ENCODE measurements around the gene PRKCD.

PRKCD gene

DNA sequence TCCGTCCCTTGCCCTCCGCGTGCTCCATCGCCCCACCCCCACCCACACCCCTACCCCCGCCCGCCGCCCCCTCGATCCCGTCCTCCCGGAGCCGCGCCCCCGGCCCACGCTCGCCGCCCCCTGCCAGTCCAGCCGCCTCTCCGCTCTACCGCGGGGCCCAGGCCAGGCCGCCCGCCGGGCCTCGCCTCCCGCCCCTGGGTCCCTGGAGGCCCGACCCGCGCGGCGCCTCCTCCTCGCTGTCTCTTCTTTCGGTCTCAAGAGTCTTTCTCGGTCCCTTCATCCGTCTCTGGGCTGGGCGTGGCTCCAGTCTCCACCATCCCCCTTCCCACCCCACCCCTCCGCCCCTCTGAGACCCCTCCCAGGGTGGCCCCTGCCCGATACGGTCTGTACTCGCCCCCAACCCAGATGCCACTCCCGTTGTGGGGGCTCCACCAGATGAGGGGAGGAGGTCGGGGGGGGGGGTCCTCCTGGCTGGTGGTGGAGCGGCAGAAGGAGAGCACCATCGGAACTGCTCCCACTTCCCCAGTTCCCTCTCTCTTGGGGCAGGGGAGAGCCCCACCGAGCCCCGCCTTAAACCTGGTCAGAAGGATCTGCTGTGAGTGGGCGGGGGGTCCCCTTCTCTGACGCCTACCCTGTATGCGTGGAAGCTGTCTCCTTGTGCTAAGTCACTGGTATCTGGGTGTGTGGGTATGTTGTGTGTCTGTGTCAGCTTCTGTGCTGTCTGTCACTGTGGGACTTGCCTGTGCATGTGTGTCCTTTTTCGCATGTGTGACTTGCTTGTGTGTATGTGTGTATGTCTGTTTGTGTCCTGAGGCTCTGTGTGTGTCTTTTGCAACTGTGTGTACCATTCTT, 1.0 kb downstream of the PRKCD start:
- Histone ChIP-seq H3K4me3 (ENCODE audit: low read depth, low read length) (peak overlapping the region; percentile 73), H3K9ac (ENCODE audit: low read length) (no peak overlapping the region), H3K9me3 (ENCODE audit: insufficient read depth, low read depth, low read length) (peaks cover 3% of the 10 kb centered on the region), H3K18ac (ENCODE audit: low read length) (peak overlapping the region; percentile 64), H2AK5ac (ENCODE audit: low read length) (no peak overlapping the region), H3K4me2 (ENCODE audit: low read length) (peak overlapping the region; percentile 91), H4K8ac (ENCODE audit: low read depth, low read length) (no peak overlapping the region), H2BK12ac (ENCODE audit: low read length) (no peak overlapping the region), H3K27me3 (ENCODE audit: insufficient read depth, low read length) (peaks cover 3% of the 10 kb centered on the region), H3K36me3 (ENCODE audit: control insufficient read depth in 1 of 2, insufficient read depth in 2 of 2, low read length in 2 of 2) (no peaks in the 10 kb centered on the region), H3K4ac (ENCODE audit: low read depth, low read length) (no peak overlapping the region), H3K79me1 (ENCODE audit: low read length) (peaks cover 6% of the 10 kb centered on the region), H2BK5ac (ENCODE audit: low read depth, low read length, poor library complexity) (no peak overlapping the region), H3K14ac (ENCODE audit: low read length) (no peak overlapping the region), H2AFZ (ENCODE audit: insufficient read depth, low read length, poor library complexity) (no peak overlapping the region), H3K4me1 (ENCODE audit: control insufficient read depth in 1 of 2, insufficient read depth in 2 of 2, low read length in 2 of 2) (peaks cover 4 to 15% of the 10 kb centered on the region in 2 experiments), H4K91ac (ENCODE audit: low read depth, low read length) (no peak overlapping the region), H3K23ac (ENCODE audit: low read length) (no peak overlapping the region), H3K27ac (ENCODE audit: low read depth, low read length) (no peak overlapping the region), H4K12ac (ENCODE audit: low read depth, low read length) (no peak overlapping the region), H2BK120ac (ENCODE audit: insufficient read depth, low read length, poor library complexity) (no peak overlapping the region), H3K79me2 (ENCODE audit: control insufficient read depth, insufficient read depth, low read length, poor library complexity) (peaks cover 5% of the 10 kb centered on the region)
- peak in 1 of 2 donors; percentile 33 for DNase-seq
- WGBS (ENCODE audit: extremely low coverage, insufficient coverage, insufficient read length), result no CpG with 5 or more reads among the region's 49 CpGs

DNA sequence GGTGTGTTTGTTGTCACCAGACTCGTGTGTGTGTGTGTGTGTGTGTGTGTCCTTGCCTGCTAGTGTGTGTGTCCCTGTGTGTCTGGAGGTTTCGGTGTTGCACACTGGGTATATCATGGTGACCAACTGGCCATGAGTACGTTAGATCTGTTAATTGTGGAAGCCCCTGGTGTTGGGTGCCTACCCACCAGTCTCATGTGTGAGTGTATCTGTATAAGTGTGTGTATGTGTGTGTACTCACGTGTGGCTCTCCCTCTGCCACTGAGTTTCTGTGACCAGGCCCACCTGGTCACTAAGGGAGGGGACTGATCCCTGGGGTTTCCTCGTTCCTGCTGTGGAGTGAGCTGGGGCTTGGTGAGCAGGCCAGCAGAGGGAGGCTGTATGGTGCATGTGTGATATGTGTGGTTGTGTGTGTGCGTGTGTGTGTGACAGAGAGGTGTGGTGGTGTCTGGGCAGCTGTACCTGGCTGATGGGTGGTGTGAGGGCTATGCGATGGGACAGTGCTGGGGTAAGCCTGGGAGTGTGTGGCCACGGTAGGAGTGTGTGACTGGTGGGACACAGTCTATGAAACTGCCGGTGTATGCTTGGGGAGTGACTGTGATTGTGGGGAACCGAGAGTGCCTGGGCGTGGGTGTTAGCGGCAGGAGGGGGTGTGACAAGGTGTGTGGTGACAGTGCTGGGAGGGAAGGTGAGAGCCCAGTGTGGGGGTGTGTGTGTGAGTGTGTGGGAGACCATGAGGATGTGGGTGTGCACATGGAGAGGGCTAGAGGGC, 1.8 kb downstream of the PRKCD start:
- no peak overlapping the region for H3K18ac ChIP-seq (ENCODE audit: low read length)
- no peaks in the 10 kb centered on the region for H3K9me3 ChIP-seq (ENCODE audit: insufficient read depth, low read depth, low read length)
- no peak overlapping the region for H4K91ac ChIP-seq (ENCODE audit: low read depth, low read length)
- no peak overlapping the region for H2AFZ ChIP-seq (ENCODE audit: insufficient read depth, low read length, poor library complexity)
- H2BK12ac ChIP-seq (ENCODE audit: low read length), result no peak overlapping the region
- H4K8ac ChIP-seq (ENCODE audit: low read depth, low read length), result no peak overlapping the region
- no peak for DNase-seq
- peaks cover 4 to 17% of the 10 kb centered on the region in 2 experiments for H3K4me1 ChIP-seq (ENCODE audit: control insufficient read depth in 1 of 2, insufficient read depth in 2 of 2, low read length in 2 of 2)
- H3K14ac ChIP-seq (ENCODE audit: low read length), result no peak overlapping the region
- no peak overlapping the region for H4K12ac ChIP-seq (ENCODE audit: low read depth, low read length)
- no peak overlapping the region for H3K9ac ChIP-seq (ENCODE audit: low read length)
- no peak overlapping the region for H3K4me3 ChIP-seq (ENCODE audit: low read depth, low read length)
- peaks cover 3% of the 10 kb centered on the region for H3K27me3 ChIP-seq (ENCODE audit: insufficient read depth, low read length)
- H3K79me1 ChIP-seq (ENCODE audit: low read length), result peaks cover 6% of the 10 kb centered on the region
- H2AK5ac ChIP-seq (ENCODE audit: low read length), result no peak overlapping the region
- no peaks in the 10 kb centered on the region for H3K36me3 ChIP-seq (ENCODE audit: control insufficient read depth in 1 of 2, insufficient read depth in 2 of 2, low read length in 2 of 2)
- H3K27ac ChIP-seq (ENCODE audit: low read depth, low read length), result no peak overlapping the region
- no peak overlapping the region for H2BK5ac ChIP-seq (ENCODE audit: low read depth, low read length, poor library complexity)
- H3K23ac ChIP-seq (ENCODE audit: low read length), result peak overlapping the region; percentile 45
- H3K4ac ChIP-seq (ENCODE audit: low read depth, low read length), result no peak overlapping the region
- WGBS (ENCODE audit: extremely low coverage, insufficient coverage, insufficient read length), result no CpG with 5 or more reads among the region's 12 CpGs
- H3K4me2 ChIP-seq (ENCODE audit: low read length), result no peak overlapping the region
- H2BK120ac ChIP-seq (ENCODE audit: insufficient read depth, low read length, poor library complexity), result no peak overlapping the region
- H3K79me2 ChIP-seq (ENCODE audit: control insufficient read depth, insufficient read depth, low read length, poor library complexity), result peaks cover 5% of the 10 kb centered on the region

DNA sequence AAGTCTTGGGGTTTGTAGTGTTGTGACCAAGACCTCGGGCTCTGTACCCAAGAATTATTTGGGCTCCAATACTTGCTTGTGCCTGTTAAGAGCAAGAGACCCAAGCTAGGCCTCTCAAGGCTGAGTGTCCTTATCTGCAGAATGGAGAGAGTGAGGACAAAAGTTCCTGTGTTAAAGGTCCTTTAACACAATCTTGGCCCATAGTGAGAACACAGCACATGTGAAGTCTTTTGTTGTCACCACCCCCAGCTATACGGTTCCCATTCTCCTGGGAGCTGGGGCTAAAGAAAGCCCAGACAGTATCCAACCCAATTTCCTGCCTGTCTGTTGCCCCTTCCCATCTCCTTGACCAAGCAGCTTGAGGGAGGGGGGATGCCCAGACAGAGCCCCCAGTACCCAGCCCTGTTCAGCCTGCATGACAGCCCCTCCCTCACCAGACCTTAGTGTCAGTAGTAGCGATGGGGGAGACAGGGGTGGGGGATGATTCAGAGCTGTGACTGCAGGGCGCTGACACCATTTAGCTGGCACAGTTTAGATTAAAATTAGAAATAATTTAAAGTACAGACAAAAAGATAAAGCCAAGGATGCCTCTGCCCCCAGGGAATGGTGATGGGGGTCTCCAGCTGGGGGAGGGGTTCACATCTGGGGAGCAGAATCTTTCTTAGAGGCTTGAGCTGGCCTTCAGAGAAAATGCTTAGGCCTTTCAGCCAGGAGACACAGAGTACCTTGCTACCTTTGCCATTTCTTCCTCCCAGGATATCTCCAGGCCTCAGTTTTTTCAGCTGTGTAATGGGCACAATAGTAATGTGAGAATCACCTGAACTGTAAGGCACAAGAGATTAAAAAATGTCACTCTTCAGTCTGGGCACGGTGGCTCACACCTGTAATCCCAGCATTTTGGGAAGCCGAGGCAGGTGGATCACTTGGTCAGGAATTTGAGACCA, 2.7 kb downstream of the PRKCD start:
- WGBS (ENCODE audit: extremely low coverage, insufficient coverage, insufficient read length), result no CpG with 5 or more reads among the region's 6 CpGs
- Histone ChIP-seq H3K23ac (ENCODE audit: low read length) (no peak overlapping the region), H2BK120ac (ENCODE audit: insufficient read depth, low read length, poor library complexity) (no peak overlapping the region), H3K9ac (ENCODE audit: low read length) (no peak overlapping the region), H4K12ac (ENCODE audit: low read depth, low read length) (no peak overlapping the region), H3K79me1 (ENCODE audit: low read length) (peaks cover 6% of the 10 kb centered on the region), H2BK12ac (ENCODE audit: low read length) (no peak overlapping the region), H4K8ac (ENCODE audit: low read depth, low read length) (no peak overlapping the region), H3K9me3 (ENCODE audit: insufficient read depth, low read depth, low read length) (no peaks in the 10 kb centered on the region), H3K18ac (ENCODE audit: low read length) (no peak overlapping the region), H3K4me1 (ENCODE audit: control insufficient read depth in 1 of 2, insufficient read depth in 2 of 2, low read length in 2 of 2) (peaks cover 6 to 17% of the 10 kb centered on the region in 2 experiments), H3K36me3 (ENCODE audit: control insufficient read depth in 1 of 2, insufficient read depth in 2 of 2, low read length in 2 of 2) (no peaks in the 10 kb centered on the region), H3K14ac (ENCODE audit: low read length) (no peak overlapping the region), H2AK5ac (ENCODE audit: low read length) (no peak overlapping the region), H3K4ac (ENCODE audit: low read depth, low read length) (no peak overlapping the region), H2AFZ (ENCODE audit: insufficient read depth, low read length, poor library complexity) (no peak overlapping the region), H3K4me3 (ENCODE audit: low read depth, low read length) (no peak overlapping the region), H3K79me2 (ENCODE audit: control insufficient read depth, insufficient read depth, low read length, poor library complexity) (peaks cover 5% of the 10 kb centered on the region), H3K4me2 (ENCODE audit: low read length) (no peak overlapping the region), H2BK5ac (ENCODE audit: low read depth, low read length, poor library complexity) (no peak overlapping the region), H3K27me3 (ENCODE audit: insufficient read depth, low read length) (peaks cover 3% of the 10 kb centered on the region), H4K91ac (ENCODE audit: low read depth, low read length) (no peak overlapping the region), H3K27ac (ENCODE audit: low read depth, low read length) (no peak overlapping the region)
- no peak for DNase-seq

DNA sequence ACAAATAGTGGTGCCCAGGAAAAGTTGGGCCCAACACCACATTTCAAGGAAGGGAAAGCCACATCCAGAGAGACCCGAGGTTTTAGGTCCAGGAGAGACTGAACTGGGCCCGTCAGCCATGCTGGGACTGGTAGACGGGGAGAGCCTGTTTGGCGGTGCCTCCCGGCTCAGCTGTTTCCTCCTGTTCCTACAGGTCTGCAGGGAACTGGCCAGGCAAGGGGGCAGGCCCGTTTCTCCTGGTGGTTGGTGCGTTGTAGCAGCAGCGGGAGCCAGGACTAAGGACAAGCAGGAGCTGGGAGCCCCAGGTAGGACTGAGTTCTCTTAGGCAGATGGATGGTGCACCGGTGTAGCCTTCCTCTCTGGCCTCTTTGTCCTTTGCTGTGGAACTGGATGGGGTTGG, 3.9 kb downstream of the PRKCD start:
- no peak overlapping the region for H2AK5ac ChIP-seq (ENCODE audit: low read length)
- H4K91ac ChIP-seq (ENCODE audit: low read depth, low read length), result no peak overlapping the region
- H2BK120ac ChIP-seq (ENCODE audit: insufficient read depth, low read length, poor library complexity), result no peak overlapping the region
- no peak overlapping the region for H3K14ac ChIP-seq (ENCODE audit: low read length)
- no peak for DNase-seq
- no peak overlapping the region for H3K23ac ChIP-seq (ENCODE audit: low read length)
- no peak overlapping the region for H4K12ac ChIP-seq (ENCODE audit: low read depth, low read length)
- no peaks in the 10 kb centered on the region for H3K9me3 ChIP-seq (ENCODE audit: insufficient read depth, low read depth, low read length)
- H2BK12ac ChIP-seq (ENCODE audit: low read length), result no peak overlapping the region
- peaks cover 5% of the 10 kb centered on the region for H3K79me2 ChIP-seq (ENCODE audit: control insufficient read depth, insufficient read depth, low read length, poor library complexity)
- no peak overlapping the region for H3K18ac ChIP-seq (ENCODE audit: low read length)
- no peak overlapping the region for H3K4me2 ChIP-seq (ENCODE audit: low read length)
- H4K8ac ChIP-seq (ENCODE audit: low read depth, low read length), result no peak overlapping the region
- H3K9ac ChIP-seq (ENCODE audit: low read length), result no peak overlapping the region
- H3K27ac ChIP-seq (ENCODE audit: low read depth, low read length), result no peak overlapping the region
- no peak overlapping the region for H2BK5ac ChIP-seq (ENCODE audit: low read depth, low read length, poor library complexity)
- H3K4me1 ChIP-seq (ENCODE audit: control insufficient read depth in 1 of 2, insufficient read depth in 2 of 2, low read length in 2 of 2), result peaks cover 11 to 27% of the 10 kb centered on the region in 2 experiments
- H3K36me3 ChIP-seq (ENCODE audit: control insufficient read depth in 1 of 2, insufficient read depth in 2 of 2, low read length in 2 of 2), result no peaks in the 10 kb centered on the region
- H3K79me1 ChIP-seq (ENCODE audit: low read length), result peaks cover 6% of the 10 kb centered on the region
- H3K27me3 ChIP-seq (ENCODE audit: insufficient read depth, low read length), result peaks cover 3% of the 10 kb centered on the region
- no CpG with 5 or more reads among the region's 9 CpGs for WGBS (ENCODE audit: extremely low coverage, insufficient coverage, insufficient read length)
- H3K4ac ChIP-seq (ENCODE audit: low read depth, low read length), result no peak overlapping the region
- no peak overlapping the region for H3K4me3 ChIP-seq (ENCODE audit: low read depth, low read length)
- no peak overlapping the region for H2AFZ ChIP-seq (ENCODE audit: insufficient read depth, low read length, poor library complexity)

Measured in trophoblast cell (in vitro differentiated cells and primary cell).